Fibroblast of skin of right biceps (primary cell): ENCODE results near the gene GFY.

Experiments used
- DNase-seq: peaks from one replicate; pipeline ENCODE4 v3.0.0-alpha.2; 2013

The GFY gene

GRCh38 chr19:49428547-49429451 is 3.6 kb downstream of the GFY start:
- DNase-seq = no peak

GRCh38 chr19:49430172-49430677 is 5.0 kb downstream of the GFY start:
- DNase-seq = no peak

- no peak for DNase-seq
Observed at GRCh38 chr19:49430678-49431329, 5.6 kb downstream of the GFY start.

- no peak for DNase-seq
Observed at GRCh38 chr19:49431330-49431749, 6.2 kb downstream of the GFY start.

GRCh38 chr19:49432141-49433073 is 7.2 kb downstream of the GFY start:
- DNase-seq = no peak

GRCh38 chr19:49433240-49433901 is 8.2 kb downstream of the GFY start:
- no peak for DNase-seq

- DNase-seq = no peak
Observed at GRCh38 chr19:49434907-49435583, 9.9 kb downstream of the GFY start.

GRCh38 chr19:49435670-49436069 is 10.5 kb downstream of the GFY start:
- DNase-seq = no peak

GRCh38 chr19:49436381-49437017 is 11.3 kb downstream of the GFY start:
- no peak for DNase-seq

- no peak for DNase-seq
Observed at GRCh38 chr19:49437231-49437630, 12.0 kb downstream of the GFY start.

- no peak for DNase-seq
Observed at GRCh38 chr19:49438261-49438660, 13.1 kb downstream of the GFY start.

- no peak for DNase-seq
Observed at GRCh38 chr19:49439836-49440235, 14.6 kb downstream of the GFY start.

GRCh38 chr19:49440439-49441209 is 15.4 kb downstream of the GFY start:
- DNase-seq = no peak

- DNase-seq = peak; percentile 7
Observed at GRCh38 chr19:49441210-49441959, 16.2 kb downstream of the GFY start, which contains the start of gene SLC17A7. SLC17A7 (minus strand) TSS chr19:49441527; CDS start chr19:49441379, 148 bp downstream.

GRCh38 chr19:49441960-49442350 is 16.8 kb downstream of the GFY start:
- DNase-seq = no peak

- DNase-seq = no peak
Observed at GRCh38 chr19:49442354-49442753, 17.2 kb downstream of the GFY start.

- peak; percentile 89 for DNase-seq
Observed at GRCh38 chr19:49442771-49443365, 17.7 kb downstream of the GFY start.

- peak; percentile 95 for DNase-seq
Observed at GRCh38 chr19:49443366-49444099, 18.3 kb downstream of the GFY start.
